ENCODE data around the gene MVB12B.

MVB12B gene

GRCh38 chr9:126389992-126390391 lies 63.4 kb downstream of the MVB12B start:
- no peak for DNase-seq

GRCh38 chr9:126390923-126391322 lies 64.3 kb downstream of the MVB12B start:
- DNase-seq: no peak

- no peak for DNase-seq
Measured at GRCh38 chr9:126391713-126392661, 65.4 kb downstream of the MVB12B start.

GRCh38 chr9:126392662-126393371 lies 66.2 kb downstream of the MVB12B start:
- no peak for DNase-seq

GRCh38 chr9:126393876-126394275 lies 67.2 kb downstream of the MVB12B start:
- DNase-seq: no peak

- no peak for DNase-seq
Measured at GRCh38 chr9:126394802-126395201, 68.2 kb downstream of the MVB12B start.

- no peak for DNase-seq
Measured at GRCh38 chr9:126395439-126396212, 69.0 kb downstream of the MVB12B start.

- peak; percentile 58 for DNase-seq
Measured at GRCh38 chr9:126397056-126397455, 70.4 kb downstream of the MVB12B start.

GRCh38 chr9:126398403-126399058 lies 71.9 kb downstream of the MVB12B start:
- peak; percentile 69 for DNase-seq

- no peak for DNase-seq
Measured at GRCh38 chr9:126399251-126399650, 72.6 kb downstream of the MVB12B start.

GRCh38 chr9:126399789-126400188 lies 73.2 kb downstream of the MVB12B start:
- DNase-seq: no peak

GRCh38 chr9:126400571-126400970 lies 73.9 kb downstream of the MVB12B start:
- DNase-seq: no peak

GRCh38 chr9:126401107-126401506 lies 74.5 kb downstream of the MVB12B start:
- no peak for DNase-seq

- DNase-seq: no peak
Measured at GRCh38 chr9:126401581-126401980, 75.0 kb downstream of the MVB12B start.

GRCh38 chr9:126403397-126403796 lies 76.8 kb downstream of the MVB12B start:
- no peak for DNase-seq

- DNase-seq: no peak
Measured at GRCh38 chr9:126404459-126404858, 77.8 kb downstream of the MVB12B start.

GRCh38 chr9:126406075-126406667 lies 79.5 kb downstream of the MVB12B start:
- DNase-seq: no peak

- no peak for DNase-seq
Measured at GRCh38 chr9:126407114-126407870, 80.7 kb downstream of the MVB12B start.

GRCh38 chr9:126408004-126408403 lies 81.4 kb downstream of the MVB12B start:
- no peak for DNase-seq

GRCh38 chr9:126410229-126410628 lies 83.6 kb downstream of the MVB12B start:
- no peak for DNase-seq

GRCh38 chr9:126411225-126411947 lies 84.8 kb downstream of the MVB12B start:
- DNase-seq: no peak

Data from activated CD4-positive, alpha-beta T cell treated with anti-CD3 and anti-CD28 coated beads, Interleukin-2, amount 50 U/mL, for 1 hour (primary cell).